ENCODE results near the gene SIX4.

The SIX4 gene

GRCh38 chr14:60721326-60722106 is 2.6 kb downstream of the SIX4 start:
- DNase-seq: no peak

GRCh38 chr14:60720962-60721325 is 3.2 kb downstream of the SIX4 start:
- no peak for DNase-seq

GRCh38 chr14:60720391-60720790 is 3.8 kb downstream of the SIX4 start:
- no peak for DNase-seq

- no peak for DNase-seq
Observed at GRCh38 chr14:60713513-60713912, 10.6 kb downstream of the SIX4 start.

GRCh38 chr14:60710494-60710893 is 13.7 kb downstream of the SIX4 start:
- no peak for DNase-seq

- no peak for DNase-seq
Observed at GRCh38 chr14:60707858-60708257, 16.3 kb downstream of the SIX4 start.

GRCh38 chr14:60705100-60705499 is 19.1 kb downstream of the SIX4 start:
- DNase-seq: no peak

- DNase-seq: no peak
Observed at GRCh38 chr14:60700598-60700997, 23.6 kb downstream of the SIX4 start.

- DNase-seq: no peak
Observed at GRCh38 chr14:60695327-60695726, 28.8 kb downstream of the SIX4 start.

GRCh38 chr14:60691383-60692113 is 32.6 kb downstream of the SIX4 start:
- no peak for DNase-seq

GRCh38 chr14:60686865-60687264 is 37.3 kb downstream of the SIX4 start:
- DNase-seq: no peak

- no peak for DNase-seq
Observed at GRCh38 chr14:60684203-60684602, 39.9 kb downstream of the SIX4 start.

GRCh38 chr14:60681271-60681670 is 42.9 kb downstream of the SIX4 start:
- DNase-seq: no peak

GRCh38 chr14:60680511-60680910 is 43.6 kb downstream of the SIX4 start:
- DNase-seq: no peak

- no peak for DNase-seq
Observed at GRCh38 chr14:60679566-60680258, 44.4 kb downstream of the SIX4 start.

- no peak for DNase-seq
Observed at GRCh38 chr14:60677701-60678100, 46.5 kb downstream of the SIX4 start.

- no peak for DNase-seq
Observed at GRCh38 chr14:60670989-60671388, 53.2 kb downstream of the SIX4 start.

GRCh38 chr14:60668431-60669112 is 55.6 kb downstream of the SIX4 start:
- no peak for DNase-seq

GRCh38 chr14:60665177-60665550 is 59.0 kb downstream of the SIX4 start:
- DNase-seq: peak; percentile 80

- DNase-seq: no peak
Observed at GRCh38 chr14:60662982-60663381, 61.2 kb downstream of the SIX4 start.

GRCh38 chr14:60661721-60662120 is 62.4 kb downstream of the SIX4 start:
- no peak for DNase-seq

Data from NCI-H1092 treated with DMSO at 0.1 percent for 48 hours (cell line).